Kidney (tissue), 14 donors: ENCODE data around the gene RIT2. TPM values are rescaled to one million over a fixed set of nuclear protein-coding genes. Genes with fewer than 3 reads are reported as not detected.
A peak's percentile ranks its signal among the peaks of the same experiment; 100 is the strongest.

Source experiments
- DNase-seq, 5 donors: peaks; one replicate each; pipeline ENCODE4 v3.0.0-alpha.2; 2013 to 2020
- FAIRE-seq: peaks from 2 replicates; lab custom pipeline; 2012; peaks lifted over from hg19 to GRCh38; lab: Jason Lieb, UNC
- H3K27ac ChIP-seq, 2 donors: one replicate each; pipeline ENCODE4 v1.7.0; 2013; ENCODE audit warnings: low read depth in 2 of 2, low read length in 2 of 2, inconsistent platforms in 1 of 2
- H3K27me3 ChIP-seq: one replicate; pipeline ENCODE4 v1.7.1; 2013; ENCODE audit warnings: low read length, inconsistent platforms; ENCODE audit not compliant: control insufficient read depth, insufficient read depth
- H3K36me3 ChIP-seq, 3 donors: one replicate each; pipeline versions ENCODE4 v1.7.0 to v1.7.1; 2013; ENCODE audit warnings: low read length in 3 of 3, control low read depth in 1 of 3, inconsistent platforms in 1 of 3; ENCODE audit not compliant: insufficient read depth in 3 of 3, control insufficient read depth in 2 of 3
- H3K4me1 ChIP-seq, 3 donors: one replicate each; pipeline versions ENCODE4 v1.7.0 to v1.7.1; 2013; ENCODE audit warnings: low read length in 3 of 3, inconsistent platforms in 1 of 3, low read depth in 1 of 3; ENCODE audit not compliant: control insufficient read depth in 2 of 3, insufficient read depth in 2 of 3
- H3K4me3 ChIP-seq, 3 donors: one replicate each; pipeline versions ENCODE4 v1.7.0 to v1.8.1; 2013; ENCODE audit warnings: low read length in 3 of 3, control low read depth in 1 of 3, inconsistent platforms in 1 of 3
- H3K9ac ChIP-seq, 3 donors: one replicate each; pipeline versions ENCODE4 v1.7.0 to v1.7.1; 2013; ENCODE audit warnings: low read length in 3 of 3, control low read depth in 1 of 3, inconsistent platforms in 1 of 3
- H3K9me3 ChIP-seq, 3 donors: one replicate each; pipeline versions ENCODE4 v1.7.0 to v1.7.1; 2013; ENCODE audit warnings: low read length in 3 of 3, control low read depth in 1 of 3, inconsistent platforms in 1 of 3; ENCODE audit not compliant: control insufficient read depth in 2 of 3, insufficient read depth in 1 of 3
- intact Hi-C: fragments of 100-400 bp; cut with DNase I; formaldehyde crosslinking; loops from one replicate; pipeline ENCODE4 v1.11.1; 2022
- polyA plus RNA-seq: library from polyadenylated mRNA; stranded (reverse); fragments of 350-450 nt; fragmentation: Illumina TruSeq; extraction: RNeasy Lipid Tissue Mini Kit (QIAGEN cat#74804); gene quantifications from one replicate; pipeline ENCODE4 v1.2.3, GENCODE V29; 2014; ENCODE audit warnings: low read depth, low replicate concordance; ENCODE audit not compliant: insufficient read depth
- total RNA-seq: library from RNA; stranded (reverse); fragmentation: NEBNext Ultra II Directional; extraction: Animal tissue kit (Norgen Biotek cat#: 25700); gene quantifications from one replicate; pipeline ENCODE4 v1.2.1, GENCODE V29; 2021
- TF ChIP-seq, protein P1 (sequence below): IDR thresholded peaks from 3 replicates; pipeline ENCODE4 v1.5.1; 2012; ENCODE audit warnings: mild to moderate bottlenecking, moderate library complexity, borderline replicate concordance; ENCODE audit not compliant: insufficient read depth; ENCODE audit errors: extremely low read depth
- donor health status: control.
- donor health status: control.
- donor health status: control.
- donor health status: control.
- donor health status: control.
- donor health status: DM: yes; HTN: yes; CAD: no.
- donor health status: Normal renal cell carcinoma (clear cell type).

Gene RIT2
- total and polyA plus RNA-seq, 2 donors from 2014 or later: not detected

DNA sequence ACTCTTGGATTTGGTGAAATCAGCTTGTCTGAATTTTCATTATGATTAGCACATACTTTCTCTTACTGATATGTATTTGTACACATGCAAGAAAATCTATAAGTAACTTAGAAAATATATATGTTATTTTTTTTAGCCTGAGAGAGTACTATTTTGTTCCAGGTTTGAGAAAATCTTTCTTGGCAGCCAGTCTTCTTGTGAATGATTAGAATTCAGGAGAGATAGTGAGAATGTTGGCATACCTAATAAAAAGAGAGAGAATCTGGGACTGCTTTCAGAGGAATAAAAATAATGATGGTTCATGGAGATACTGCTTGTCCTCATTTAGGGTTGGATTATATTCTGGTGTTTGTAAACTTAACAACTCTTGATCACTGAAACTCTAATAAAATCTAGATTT lies 44.4 kb upstream of the RIT2 start:
- H3K4me3 ChIP-seq: no peak overlapping the region
- no peak overlapping the region for H3K9ac ChIP-seq
- no peaks in the 10 kb centered on the region for H3K27me3 ChIP-seq
- no peak overlapping the region for H3K27ac ChIP-seq
- intact Hi-C loops: no loop called here
- no peaks in the 10 kb centered on the region for H3K4me1 ChIP-seq
- H3K36me3 ChIP-seq: no peaks in the 10 kb centered on the region
- H3K9me3 ChIP-seq: peaks cover 0 to 6% (median 2%) of the 10 kb centered on the region in 3 donors
- DNase-seq (no peak), FAIRE-seq (no peak)
- TF ChIP-seq, protein P1, sequence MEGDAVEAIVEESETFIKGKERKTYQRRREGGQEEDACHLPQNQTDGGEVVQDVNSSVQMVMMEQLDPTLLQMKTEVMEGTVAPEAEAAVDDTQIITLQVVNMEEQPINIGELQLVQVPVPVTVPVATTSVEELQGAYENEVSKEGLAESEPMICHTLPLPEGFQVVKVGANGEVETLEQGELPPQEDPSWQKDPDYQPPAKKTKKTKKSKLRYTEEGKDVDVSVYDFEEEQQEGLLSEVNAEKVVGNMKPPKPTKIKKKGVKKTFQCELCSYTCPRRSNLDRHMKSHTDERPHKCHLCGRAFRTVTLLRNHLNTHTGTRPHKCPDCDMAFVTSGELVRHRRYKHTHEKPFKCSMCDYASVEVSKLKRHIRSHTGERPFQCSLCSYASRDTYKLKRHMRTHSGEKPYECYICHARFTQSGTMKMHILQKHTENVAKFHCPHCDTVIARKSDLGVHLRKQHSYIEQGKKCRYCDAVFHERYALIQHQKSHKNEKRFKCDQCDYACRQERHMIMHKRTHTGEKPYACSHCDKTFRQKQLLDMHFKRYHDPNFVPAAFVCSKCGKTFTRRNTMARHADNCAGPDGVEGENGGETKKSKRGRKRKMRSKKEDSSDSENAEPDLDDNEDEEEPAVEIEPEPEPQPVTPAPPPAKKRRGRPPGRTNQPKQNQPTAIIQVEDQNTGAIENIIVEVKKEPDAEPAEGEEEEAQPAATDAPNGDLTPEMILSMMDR: no peak

DNA sequence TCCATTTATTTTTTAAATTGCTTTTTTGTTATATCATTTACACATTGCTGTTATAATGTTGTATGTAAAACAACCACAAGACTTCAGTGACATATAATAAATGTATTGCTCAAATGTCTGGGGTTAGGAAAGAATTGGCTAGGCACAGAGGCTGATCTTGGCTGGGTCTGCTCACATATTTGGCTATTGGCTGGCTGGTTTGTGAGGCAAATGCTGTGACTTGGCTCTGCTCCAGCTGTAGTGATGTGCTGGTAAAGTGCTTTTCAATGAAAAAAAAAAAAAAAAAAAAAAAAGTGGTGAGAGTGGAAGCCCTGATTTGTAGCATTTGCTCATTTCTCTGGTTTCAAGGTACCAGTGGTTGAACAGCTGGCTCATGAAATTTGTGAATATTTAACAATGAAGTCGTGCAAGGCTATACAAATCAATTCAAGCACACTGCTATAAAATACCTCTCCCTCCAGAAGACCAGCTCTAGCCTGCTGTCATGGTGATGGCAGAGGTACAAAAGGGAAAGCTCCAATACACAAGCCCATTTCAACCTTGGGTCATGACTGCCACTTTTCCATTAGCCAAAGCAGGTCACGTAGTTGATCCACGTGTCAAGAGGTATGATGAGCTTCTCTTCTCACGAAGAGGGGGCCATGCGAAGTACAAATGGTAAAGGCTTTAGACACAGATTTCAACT lies 43.7 kb upstream of the RIT2 start:
- no peak for FAIRE-seq
- H3K9ac ChIP-seq: no peak overlapping the region
- DNase-seq: no peak
- H3K4me3 ChIP-seq: no peak overlapping the region
- TF ChIP-seq, protein P1: no peak
- intact Hi-C loops: no loop called here
- H3K9me3 ChIP-seq: peaks cover 0 to 2% (median under 1%) of the 10 kb centered on the region in 3 donors
- no peaks in the 10 kb centered on the region for H3K36me3 ChIP-seq
- H3K27ac ChIP-seq: no peak overlapping the region
- no peaks in the 10 kb centered on the region for H3K27me3 ChIP-seq
- H3K4me1 ChIP-seq: no peaks in the 10 kb centered on the region

DNA sequence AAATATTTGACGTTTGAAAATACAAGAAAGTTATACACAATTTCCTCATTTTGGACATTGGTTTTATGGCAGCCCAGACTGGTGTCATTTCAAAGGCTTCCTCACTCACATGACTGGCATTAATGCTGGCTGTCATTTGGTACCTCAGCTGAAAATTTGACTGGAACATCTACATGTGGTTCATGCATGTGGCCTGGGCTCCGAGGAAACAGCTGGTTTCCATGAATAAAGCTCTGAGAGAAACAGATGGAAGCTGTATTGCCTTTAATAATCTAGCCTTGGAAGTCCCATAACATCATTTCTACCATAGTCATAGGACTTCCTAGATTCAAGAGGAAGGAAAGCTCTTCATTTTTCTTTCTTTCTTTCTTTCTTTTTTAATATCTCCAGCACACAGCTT lies 42.9 kb upstream of the RIT2 start:
- H3K4me1 ChIP-seq: no peaks in the 10 kb centered on the region
- peaks cover 0 to 2% (median 0%) of the 10 kb centered on the region in 3 donors for H3K9me3 ChIP-seq
- DNase-seq: no peak
- H3K27me3 ChIP-seq: no peaks in the 10 kb centered on the region
- H3K4me3 ChIP-seq: no peak overlapping the region
- TF ChIP-seq, protein P1: no peak
- intact Hi-C loops: no loop called here
- no peak overlapping the region for H3K27ac ChIP-seq
- no peak for FAIRE-seq
- H3K36me3 ChIP-seq: no peaks in the 10 kb centered on the region
- no peak overlapping the region for H3K9ac ChIP-seq

DNA sequence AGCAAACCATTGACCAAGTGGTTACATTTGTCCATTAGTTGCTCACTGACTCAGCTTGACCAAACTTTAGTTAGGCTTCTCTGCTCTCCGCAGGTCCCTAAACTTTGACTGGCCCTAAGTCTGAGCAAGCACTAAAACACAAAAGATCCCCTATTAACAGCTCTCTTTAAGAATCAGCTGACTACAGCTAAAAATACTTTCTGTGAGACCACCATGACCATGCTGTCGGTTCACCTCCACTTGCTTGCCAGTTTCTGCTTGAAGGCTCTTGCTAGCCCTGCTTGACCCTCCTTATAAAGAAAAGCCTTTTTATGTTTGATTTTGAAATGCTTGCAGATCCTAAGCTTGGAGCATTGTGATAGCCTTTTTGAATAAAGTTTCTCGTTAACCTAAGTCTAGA lies 40.4 kb upstream of the RIT2 start:
- intact Hi-C loops: no loop called here
- TF ChIP-seq, protein P1: no peak
- Histone ChIP-seq H3K9me3 (peaks cover 0 to 2% (median 0%) of the 10 kb centered on the region in 3 donors), H3K27ac (no peak overlapping the region), H3K27me3 (no peaks in the 10 kb centered on the region), H3K9ac (no peak overlapping the region), H3K4me3 (no peak overlapping the region), H3K4me1 (no peaks in the 10 kb centered on the region), H3K36me3 (no peaks in the 10 kb centered on the region)
- FAIRE-seq (no peak), DNase-seq (peak in 1 of 5 donors; percentile 54)
